ENCODE data around the gene DMBX1. TPM values are rescaled to one million over a fixed set of nuclear protein-coding genes. Genes with fewer than 3 reads are reported as not detected.

DMBX1 gene
- total and polyA plus RNA-seq, 2 of the 4 experiments (the other 2 are of a cell fraction) = not detected

DNA sequence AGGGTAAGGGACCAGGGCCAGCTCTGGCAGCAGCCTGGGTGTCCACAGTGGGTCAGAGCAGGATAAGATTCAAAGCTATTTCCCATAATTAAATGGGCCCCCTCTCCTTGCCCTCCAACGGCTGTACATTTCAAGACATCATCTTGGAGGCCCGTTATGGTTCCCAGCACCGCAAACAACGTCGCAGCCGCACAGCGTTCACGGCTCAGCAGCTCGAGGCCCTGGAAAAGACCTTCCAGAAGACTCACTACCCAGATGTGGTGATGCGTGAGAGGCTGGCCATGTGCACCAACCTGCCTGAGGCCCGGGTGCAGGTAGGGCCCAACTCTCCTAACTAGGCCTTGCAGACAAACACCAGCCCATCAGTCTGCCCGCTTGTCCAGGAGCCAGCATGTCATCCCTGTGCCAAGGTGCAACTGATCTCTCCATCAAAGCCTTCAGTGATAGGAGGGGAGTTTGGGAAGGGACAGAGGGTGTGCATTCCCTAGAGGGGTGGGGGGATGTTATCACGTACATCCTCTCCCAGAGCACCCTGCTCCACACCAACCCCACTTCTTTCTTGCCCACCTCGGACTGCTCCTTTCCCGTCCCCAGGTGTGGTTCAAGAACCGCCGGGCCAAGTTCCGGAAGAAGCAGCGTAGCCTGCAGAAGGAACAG lies 20.8 kb downstream of the DMBX1 start:
- H2BK15ac ChIP-seq (ENCODE audit: low read depth, low read length) = no peak overlapping the region
- no peak overlapping the region for H3K4me2 ChIP-seq (ENCODE audit: low read depth, low read length)
- ChIA-PET POLR2A (ENCODE audit: unreplicated experiment) (no interaction called here), CTCF (no interaction called here)
- in situ Hi-C loops (cut with MboI; ENCODE audit: low sequenced_read_pairs) = no loop called here
- H4K8ac ChIP-seq (ENCODE audit: low read depth in 2 of 2, low read length in 2 of 2) = no peak overlapping the region
- no peaks in the 10 kb centered on the region for H3K9me3 ChIP-seq (ENCODE audit: control insufficient read depth, insufficient read depth, low read length)
- ATAC-seq (ENCODE audit: low read depth) = no peak
- no peak overlapping the region for H3K14ac ChIP-seq (replicated peaks; ENCODE audit: low read depth, low read length)
- H4K5ac ChIP-seq (ENCODE audit: low read depth, low read length) = no peak overlapping the region
- no peaks in the 10 kb centered on the region for H3K79me1 ChIP-seq (ENCODE audit: low read depth in 1 of 2, low read length in 2 of 2)
- BruUV-seq (replicated peaks) = no TSS peak
- no peak overlapping the region for H2BK120ac ChIP-seq (ENCODE audit: low read depth, low read length)
- H4K20me1 ChIP-seq (ENCODE audit: insufficient read depth, low read length) = no peaks in the 10 kb centered on the region
- DNase-seq = no peak
- TF ChIP-seq RAD21 (IDR thresholded peaks at IDR 0.05; ENCODE audit: low read length) (no peak), MAFK (IDR thresholded peaks at IDR 0.05; ENCODE audit: low read depth, low read length) (no peak), RCOR1 (IDR thresholded peaks at IDR 0.05; ENCODE audit: insufficient replicate concordance, low read length) (no peak), FOS (IDR thresholded peaks at IDR 0.05; ENCODE audit: low read depth, low read length) (no peak), NFE2L2 (IDR thresholded peaks at IDR 0.05; ENCODE audit: low read depth, low read length) (no peak), RFX5 (IDR thresholded peaks at IDR 0.05; ENCODE audit: low read depth, low read length) (no peak), MAZ (IDR thresholded peaks at IDR 0.05; ENCODE audit: borderline replicate concordance, low read depth, low read length) (no peak), MXI1 (IDR thresholded peaks at IDR 0.05; ENCODE audit: borderline replicate concordance, low read depth, low read length) (no peak), CEBPB (IDR thresholded peaks at IDR 0.05; ENCODE audit: low read depth, low read length) (no peak), CTCF (conservative IDR thresholded peaks at IDR 0.05; ENCODE audit: low read depth, low read length) (no peak), CHD1 (IDR thresholded peaks at IDR 0.05; ENCODE audit: low read depth, low read length) (no peak), BHLHE40 (IDR thresholded peaks at IDR 0.05; ENCODE audit: low read depth, low read length) (no peak)
- TF ChIP-seq, protein P1, sequence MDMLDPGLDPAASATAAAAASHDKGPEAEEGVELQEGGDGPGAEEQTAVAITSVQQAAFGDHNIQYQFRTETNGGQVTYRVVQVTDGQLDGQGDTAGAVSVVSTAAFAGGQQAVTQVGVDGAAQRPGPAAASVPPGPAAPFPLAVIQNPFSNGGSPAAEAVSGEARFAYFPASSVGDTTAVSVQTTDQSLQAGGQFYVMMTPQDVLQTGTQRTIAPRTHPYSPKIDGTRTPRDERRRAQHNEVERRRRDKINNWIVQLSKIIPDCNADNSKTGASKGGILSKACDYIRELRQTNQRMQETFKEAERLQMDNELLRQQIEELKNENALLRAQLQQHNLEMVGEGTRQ (IDR thresholded peaks at IDR 0.05; ENCODE audit: low read depth, low read length) = no peak
- TF ChIP-seq, protein P2, sequence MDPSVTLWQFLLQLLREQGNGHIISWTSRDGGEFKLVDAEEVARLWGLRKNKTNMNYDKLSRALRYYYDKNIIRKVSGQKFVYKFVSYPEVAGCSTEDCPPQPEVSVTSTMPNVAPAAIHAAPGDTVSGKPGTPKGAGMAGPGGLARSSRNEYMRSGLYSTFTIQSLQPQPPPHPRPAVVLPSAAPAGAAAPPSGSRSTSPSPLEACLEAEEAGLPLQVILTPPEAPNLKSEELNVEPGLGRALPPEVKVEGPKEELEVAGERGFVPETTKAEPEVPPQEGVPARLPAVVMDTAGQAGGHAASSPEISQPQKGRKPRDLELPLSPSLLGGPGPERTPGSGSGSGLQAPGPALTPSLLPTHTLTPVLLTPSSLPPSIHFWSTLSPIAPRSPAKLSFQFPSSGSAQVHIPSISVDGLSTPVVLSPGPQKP (IDR thresholded peaks at IDR 0.05; ENCODE audit: borderline replicate concordance, low read depth, low read length) = no peak
- H3K56ac ChIP-seq (ENCODE audit: extremely low read depth, insufficient read depth, low read length) = no peak overlapping the region
- no peaks in the 10 kb centered on the region for H3K9me1 ChIP-seq (ENCODE audit: insufficient read depth, low read length)
- dilution Hi-C loops (cut with HindIII; ENCODE audit: low sequenced_read_pairs, unreplicated experiment) = no loop called here
- H3K4me1 ChIP-seq (ENCODE audit: control insufficient read depth, insufficient read depth, low read length) = no peaks in the 10 kb centered on the region
- no peak overlapping the region for H3K4ac ChIP-seq (ENCODE audit: low read depth, low read length)
- no peak overlapping the region for H3K27ac ChIP-seq (ENCODE audit: insufficient read depth, low read length)
- H2BK20ac ChIP-seq (ENCODE audit: low read depth, low read length) = no peak overlapping the region
- no peak overlapping the region for H3K18ac ChIP-seq (ENCODE audit: low read depth, low read length)
- H2BK5ac ChIP-seq (ENCODE audit: low read depth, low read length, poor library complexity, severe bottlenecking) = no peak overlapping the region
- no peak overlapping the region for H3K9ac ChIP-seq (ENCODE audit: low read depth, low read length)
- no peak overlapping the region for H3K4me3 ChIP-seq (ENCODE audit: insufficient read depth, low read depth, low read length)
- no peak overlapping the region for H2AFZ ChIP-seq (replicated peaks; ENCODE audit: low read length, poor library complexity)
- no peak overlapping the region for H2AK5ac ChIP-seq (ENCODE audit: low read depth, low read length)
- no peaks in the 10 kb centered on the region for H3K36me3 ChIP-seq (ENCODE audit: control insufficient read depth, insufficient read depth, low read length)
- no peak overlapping the region for H3K23ac ChIP-seq (ENCODE audit: low read depth, low read length)
- H4K91ac ChIP-seq (ENCODE audit: insufficient read depth, low read depth, low read length) = no peak overlapping the region
- H3K27me3 ChIP-seq (ENCODE audit: control insufficient read depth, insufficient read depth, low read length) = peaks cover 34% of the 10 kb centered on the region
- no peak overlapping the region for H2AK9ac ChIP-seq (replicated peaks; ENCODE audit: low read depth, low read length, poor library complexity)
- intact Hi-C loops (cut with micrococcal nuclease) = no loop called here
- 70% methylated on average over 2 of the region's 19 CpGs; no CpG with 5 or more reads in 1 of the 2 experiments for WGBS, 2 experiments (ENCODE audit: extremely low coverage in 2 of 2, insufficient read length in 1 of 2)
